COLO829 (cell line): ENCODE data around the gene SMIM12.
"Not testable (repeated sequence)": the region's sequence is repeated elsewhere in the genome, so short reads cannot be mapped to it uniquely, and the experiment has no call there.

ENCODE experiments used
- DNase-seq: peaks from one replicate; pipeline ENCODE4 v3.0.0; 2012; ENCODE audit warnings: low spot score

SMIM12 gene

GRCh38 chr1:34843392-34844251 lies 15.9 kb downstream of the SMIM12 start:
- no peak for DNase-seq

GRCh38 chr1:34842952-34843371 lies 16.6 kb downstream of the SMIM12 start:
- no peak for DNase-seq

GRCh38 chr1:34842073-34842472 lies 17.5 kb downstream of the SMIM12 start:
- DNase-seq, result no peak

GRCh38 chr1:34840426-34840825 lies 19.1 kb downstream of the SMIM12 start:
- no peak for DNase-seq

GRCh38 chr1:34839526-34840305 lies 19.8 kb downstream of the SMIM12 start:
- DNase-seq, result no peak

GRCh38 chr1:34833711-34834110 lies 25.8 kb downstream of the SMIM12 start:
- DNase-seq, result no peak

GRCh38 chr1:34831721-34832246 lies 27.8 kb downstream of the SMIM12 start:
- no peak for DNase-seq

GRCh38 chr1:34829250-34829649 lies 30.3 kb downstream of the SMIM12 start:
- DNase-seq, result no peak

GRCh38 chr1:34828611-34829010 lies 30.9 kb downstream of the SMIM12 start:
- DNase-seq, result no peak

GRCh38 chr1:34827341-34827941 lies 32.1 kb downstream of the SMIM12 start:
- DNase-seq, result no peak

GRCh38 chr1:34825455-34826091 lies 34.0 kb downstream of the SMIM12 start:
- DNase-seq, result no peak

- no peak for DNase-seq
Observed at GRCh38 chr1:34824817-34825454, 34.6 kb downstream of the SMIM12 start.

- DNase-seq, result no peak
Observed at GRCh38 chr1:34822202-34822601, 37.3 kb downstream of the SMIM12 start.

GRCh38 chr1:34818862-34819261 lies 40.7 kb downstream of the SMIM12 start:
- DNase-seq, result not testable (repeated sequence)

- no peak for DNase-seq
Observed at GRCh38 chr1:34816778-34817177, 42.8 kb downstream of the SMIM12 start.

- DNase-seq, result no peak
Observed at GRCh38 chr1:34816332-34816731, 43.2 kb downstream of the SMIM12 start.

- not testable (repeated sequence) for DNase-seq
Observed at GRCh38 chr1:34810781-34811180, 48.8 kb downstream of the SMIM12 start.

- no peak for DNase-seq
Observed at GRCh38 chr1:34808051-34808810, 51.3 kb downstream of the SMIM12 start.

GRCh38 chr1:34806396-34806795 lies 53.2 kb downstream of the SMIM12 start:
- DNase-seq, result no peak

- DNase-seq, result no peak
Observed at GRCh38 chr1:34803770-34804169, 55.8 kb downstream of the SMIM12 start.
